HG03521 (cell line): Measurements from ENCODE around the gene EEFSEC.

Experiments used
- ATAC-seq: cut with Tn5 transposase; IDR thresholded peaks from one replicate; pipeline ENCODE4 v1.9.1; 2021; ENCODE audit warnings: mild to moderate bottlenecking, moderate library complexity; ENCODE audit not compliant: unreplicated experiment

EEFSEC gene

GRCh38 chr3:128269796-128270195 is 116.5 kb downstream of the EEFSEC start:
- ATAC-seq = no peak

GRCh38 chr3:128270559-128271492 is 117.5 kb downstream of the EEFSEC start:
- no peak for ATAC-seq

GRCh38 chr3:128271536-128272332 is 118.5 kb downstream of the EEFSEC start:
- ATAC-seq = no peak

GRCh38 chr3:128273109-128273840 is 120.0 kb downstream of the EEFSEC start:
- ATAC-seq = no peak

GRCh38 chr3:128273841-128274573 is 120.7 kb downstream of the EEFSEC start:
- ATAC-seq = no peak

GRCh38 chr3:128274837-128275236 is 121.6 kb downstream of the EEFSEC start:
- no peak for ATAC-seq

- ATAC-seq = no peak
These were observed 122.2 kb downstream of the EEFSEC start for GRCh38 chr3:128275316-128276145.

- ATAC-seq = no peak
These were observed 122.8 kb downstream of the EEFSEC start for GRCh38 chr3:128276146-128276435.

GRCh38 chr3:128276577-128277183 is 123.4 kb downstream of the EEFSEC start:
- no peak for ATAC-seq

- ATAC-seq = no peak
These were observed 124.2 kb downstream of the EEFSEC start for GRCh38 chr3:128277378-128278069.

GRCh38 chr3:128278130-128278529 is 124.8 kb downstream of the EEFSEC start:
- no peak for ATAC-seq

- ATAC-seq = no peak
These were observed 125.7 kb downstream of the EEFSEC start for GRCh38 chr3:128278761-128279600.

- no peak for ATAC-seq
These were observed 126.3 kb downstream of the EEFSEC start for GRCh38 chr3:128279601-128279880.

- no peak for ATAC-seq
These were observed 127.3 kb downstream of the EEFSEC start for GRCh38 chr3:128280481-128281052.

- no peak for ATAC-seq
These were observed 127.8 kb downstream of the EEFSEC start for GRCh38 chr3:128281056-128281455.

- ATAC-seq = no peak
These were observed 128.4 kb downstream of the EEFSEC start for GRCh38 chr3:128281461-128282367.
